Measurements from ENCODE around the gene ETV6.

Gene ETV6

GRCh38 chr12:11812586-11813437, 163.3 kb downstream of the ETV6 start:
- no peak for DNase-seq

DNA sequence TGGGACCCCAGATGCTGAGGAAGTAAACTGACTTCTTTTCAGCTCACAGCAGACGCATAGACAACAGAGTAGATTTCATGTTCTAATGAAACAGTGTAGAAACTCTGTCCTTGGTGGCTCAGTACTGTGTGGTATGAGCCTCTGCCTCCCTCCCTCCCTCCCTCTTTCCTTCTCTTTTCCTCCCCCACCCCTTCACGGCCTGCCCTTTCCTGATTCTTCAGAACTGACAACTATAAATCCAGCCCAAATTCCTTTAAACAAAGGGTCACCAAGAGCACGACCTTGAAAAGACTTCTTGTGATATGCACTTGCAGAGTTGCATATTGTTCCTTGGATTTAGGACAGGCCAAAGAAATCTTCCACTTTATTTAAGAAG, 164.0 kb downstream of the ETV6 start:
- DNase-seq: no peak

DNA sequence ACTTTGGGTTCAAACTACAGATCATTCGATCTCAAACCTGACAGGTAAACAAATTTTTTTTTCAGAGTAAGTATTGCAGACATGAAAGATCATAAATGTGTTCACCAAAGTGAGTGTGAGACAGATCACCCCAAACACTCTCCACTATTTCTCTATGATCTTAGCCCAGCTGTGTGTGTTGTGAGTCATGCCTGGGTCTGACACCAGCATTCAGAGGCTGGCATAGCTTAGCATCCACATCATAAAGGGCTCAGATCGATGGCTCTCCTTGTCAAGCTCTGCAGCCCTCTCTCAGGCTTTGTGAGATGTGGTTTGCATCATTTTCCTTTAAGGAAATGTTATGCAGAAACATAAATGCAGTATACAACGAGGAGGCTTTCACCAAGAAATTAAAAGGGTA, 164.9 kb downstream of the ETV6 start:
- peak; percentile 53 for DNase-seq

- no peak for DNase-seq
Measured at GRCh38 chr12:11815397-11815796, 165.9 kb downstream of the ETV6 start.

GRCh38 chr12:11819643-11820042, 170.2 kb downstream of the ETV6 start:
- DNase-seq: no peak

DNA sequence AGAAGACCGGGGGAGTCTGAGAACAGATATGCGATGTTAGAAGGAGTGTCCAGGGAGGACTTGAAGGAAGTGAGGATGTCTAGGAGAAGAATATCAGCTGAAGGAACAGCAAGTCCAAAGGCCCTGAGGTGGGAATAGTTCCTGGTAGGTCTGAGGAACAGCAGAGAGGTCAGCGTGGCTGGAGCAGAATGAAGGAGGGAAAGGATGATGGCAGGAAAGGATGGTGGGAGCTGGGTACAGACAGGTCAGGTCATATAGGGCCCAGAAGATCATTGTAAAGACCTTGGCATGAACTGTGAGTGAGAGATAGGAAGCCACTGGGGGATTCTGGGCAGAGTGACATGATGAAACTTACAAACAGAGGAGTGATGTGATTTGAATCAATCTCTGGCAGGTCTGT, 171.0 kb downstream of the ETV6 start:
- DNase-seq: no peak

DNA sequence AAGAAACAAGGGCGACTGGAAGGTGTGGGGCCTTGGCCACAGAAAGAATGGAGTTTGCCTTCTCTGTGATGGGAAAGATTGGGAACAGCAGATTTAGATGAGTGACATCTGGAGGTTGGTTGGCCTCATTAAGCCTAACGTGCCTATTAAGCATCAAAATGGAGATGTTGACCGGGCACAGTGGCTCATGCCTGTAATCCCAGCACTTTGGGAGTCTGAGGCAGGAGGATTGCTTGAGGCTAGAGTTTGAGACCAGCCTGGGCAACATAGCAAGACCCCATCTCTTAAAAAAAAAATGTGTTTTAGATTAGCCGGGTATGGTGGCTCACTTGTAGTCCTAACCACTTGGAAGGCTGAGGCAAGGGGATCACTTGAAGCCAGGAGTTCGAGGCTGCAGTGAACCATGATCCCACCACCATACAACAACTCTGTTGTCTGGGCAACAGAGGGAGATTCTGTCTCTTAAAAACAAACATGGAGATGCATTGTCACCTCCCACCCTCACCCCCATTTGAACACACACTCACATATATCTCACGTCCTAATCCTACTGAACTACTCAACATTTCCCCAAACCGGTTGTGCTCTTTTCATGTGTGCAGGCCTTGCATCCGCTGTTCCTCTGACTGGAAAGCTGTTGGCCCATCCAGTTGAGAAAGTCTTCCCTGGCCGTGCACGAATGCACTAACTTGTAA, 172.1 kb downstream of the ETV6 start:
- no peak for DNase-seq

- peak; percentile 68 for DNase-seq
Measured at GRCh38 chr12:11822081-11822834, 172.8 kb downstream of the ETV6 start.

DNA sequence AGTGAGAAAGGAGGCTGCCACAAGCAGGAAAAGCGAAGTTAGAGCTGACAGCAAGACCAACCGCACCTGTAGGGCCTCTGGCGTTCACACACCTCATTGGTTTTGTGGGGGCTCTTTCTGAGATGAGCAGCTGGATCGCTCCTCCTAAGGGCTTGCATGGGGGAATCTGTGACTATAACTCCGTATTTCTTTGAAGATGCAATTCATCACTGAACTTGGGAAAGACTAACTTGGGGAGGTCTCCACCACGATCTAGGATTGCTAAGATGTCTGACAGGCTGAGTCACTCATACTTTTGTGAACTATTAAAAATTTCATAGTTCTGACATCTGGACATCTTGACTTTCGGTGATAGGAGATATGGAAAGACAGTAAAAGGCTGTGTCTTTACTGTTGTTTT, 173.6 kb downstream of the ETV6 start:
- no peak for DNase-seq

DNA sequence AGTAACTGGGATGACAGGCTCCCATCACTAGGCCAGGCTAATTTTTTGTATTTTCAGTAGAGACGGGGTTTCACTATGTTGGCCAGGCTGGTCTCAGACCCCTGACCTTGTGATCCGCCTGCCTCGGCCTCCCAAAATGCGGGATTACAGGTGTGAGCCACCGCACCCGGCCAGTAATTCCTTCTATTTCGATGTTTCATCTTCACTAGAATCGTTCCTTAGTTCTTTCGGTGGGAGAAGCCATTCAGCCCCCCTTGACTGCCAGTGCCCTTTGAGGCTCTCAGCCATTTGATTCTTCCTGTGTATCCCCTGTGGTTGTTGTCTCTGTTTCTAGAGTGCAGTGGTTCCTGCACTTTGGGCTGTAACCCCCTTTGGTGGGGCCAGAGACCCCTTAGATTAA, 174.1 kb downstream of the ETV6 start:
- DNase-seq: no peak

GRCh38 chr12:11824069-11824468, 174.6 kb downstream of the ETV6 start:
- DNase-seq: no peak

DNA sequence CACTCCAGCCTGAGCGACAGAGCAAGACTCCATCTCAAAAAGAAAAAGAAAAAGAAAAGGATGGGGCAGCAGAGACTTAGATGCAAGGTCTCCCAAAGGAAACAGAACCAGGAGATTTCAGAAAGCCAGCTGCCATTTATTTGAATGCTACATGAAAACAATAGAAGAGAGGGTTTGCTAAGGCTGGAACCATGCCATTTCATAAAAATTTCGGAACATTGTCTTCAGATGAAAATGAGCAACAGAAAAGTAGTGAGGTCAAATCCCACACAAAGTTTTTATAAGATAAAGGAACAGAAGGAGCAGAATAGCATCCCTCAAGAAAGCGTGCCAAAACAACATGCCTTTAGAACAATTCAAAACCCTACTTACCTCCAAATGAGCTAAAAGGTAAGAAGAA, 175.3 kb downstream of the ETV6 start:
- DNase-seq: no peak

- DNase-seq: no peak
Measured at GRCh38 chr12:11825278-11825677, 175.8 kb downstream of the ETV6 start.

GRCh38 chr12:11826574-11826973, 177.1 kb downstream of the ETV6 start:
- DNase-seq: no peak

- DNase-seq: no peak
Measured at GRCh38 chr12:11827091-11828061, 177.9 kb downstream of the ETV6 start.

DNA sequence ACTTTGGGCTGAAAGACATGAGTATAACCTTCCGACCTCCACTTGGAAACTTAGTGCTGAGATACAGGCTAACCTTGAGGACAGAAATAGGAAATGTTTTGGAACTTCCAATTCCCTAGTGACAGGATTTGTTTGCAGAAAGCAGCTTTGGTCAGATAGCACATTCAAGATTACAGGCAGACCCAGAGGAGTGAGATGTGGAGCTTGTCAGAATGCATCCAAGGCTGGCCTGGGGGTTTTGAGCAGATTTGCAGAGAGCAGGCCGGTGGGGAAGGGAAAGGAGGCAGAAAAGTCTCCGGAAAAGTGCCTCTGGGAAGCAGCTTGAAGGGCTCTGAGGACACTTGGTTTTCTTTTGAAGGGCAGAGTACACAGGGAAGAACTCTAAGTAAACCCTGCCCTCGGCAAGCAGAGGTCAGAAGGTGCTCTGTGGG, 180.3 kb downstream of the ETV6 start:
- DNase-seq: no peak

DNA sequence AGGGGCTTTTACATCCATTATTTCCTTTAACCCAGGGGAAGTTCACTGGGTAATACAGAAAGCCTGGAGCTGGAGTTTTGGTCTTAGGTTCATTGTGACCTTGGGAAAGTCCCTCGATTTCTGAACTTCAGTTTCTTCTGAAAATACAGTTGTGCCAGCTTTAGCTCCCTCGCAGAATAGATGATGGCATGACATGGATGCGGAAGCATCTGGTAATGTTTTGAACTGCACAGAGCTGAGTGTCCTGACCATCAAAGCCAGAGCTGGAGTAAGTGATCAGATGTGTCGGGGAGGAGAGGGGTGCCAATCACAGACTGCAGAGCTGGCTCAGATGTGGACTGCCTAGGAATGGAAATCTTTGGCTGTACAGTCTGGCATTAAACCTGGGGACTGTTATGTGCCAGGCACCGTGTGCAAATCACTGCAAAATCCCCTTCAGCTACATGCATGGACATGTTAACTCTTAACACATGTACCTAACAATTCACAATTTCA, 180.9 kb downstream of the ETV6 start:
- DNase-seq: no peak

DNA sequence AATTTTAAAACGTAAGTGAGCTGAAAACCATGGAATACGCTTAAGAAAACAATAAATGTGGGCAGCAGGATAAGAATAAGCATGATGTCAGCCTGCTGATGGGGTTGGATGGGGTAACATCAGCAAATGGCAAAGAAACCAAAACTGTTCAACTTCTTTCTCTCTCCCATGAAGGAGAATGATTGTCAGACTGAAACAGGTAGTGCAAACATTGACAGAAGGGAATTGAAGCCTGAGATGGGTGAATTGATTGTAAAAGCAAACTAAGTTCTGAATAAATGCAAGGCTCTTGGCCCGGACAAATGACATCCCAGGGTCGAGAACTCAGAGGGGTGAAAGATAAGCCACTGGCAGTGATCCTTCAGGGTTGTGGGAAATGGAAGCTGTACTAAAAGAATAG, 182.6 kb downstream of the ETV6 start:
- DNase-seq: no peak

DNA sequence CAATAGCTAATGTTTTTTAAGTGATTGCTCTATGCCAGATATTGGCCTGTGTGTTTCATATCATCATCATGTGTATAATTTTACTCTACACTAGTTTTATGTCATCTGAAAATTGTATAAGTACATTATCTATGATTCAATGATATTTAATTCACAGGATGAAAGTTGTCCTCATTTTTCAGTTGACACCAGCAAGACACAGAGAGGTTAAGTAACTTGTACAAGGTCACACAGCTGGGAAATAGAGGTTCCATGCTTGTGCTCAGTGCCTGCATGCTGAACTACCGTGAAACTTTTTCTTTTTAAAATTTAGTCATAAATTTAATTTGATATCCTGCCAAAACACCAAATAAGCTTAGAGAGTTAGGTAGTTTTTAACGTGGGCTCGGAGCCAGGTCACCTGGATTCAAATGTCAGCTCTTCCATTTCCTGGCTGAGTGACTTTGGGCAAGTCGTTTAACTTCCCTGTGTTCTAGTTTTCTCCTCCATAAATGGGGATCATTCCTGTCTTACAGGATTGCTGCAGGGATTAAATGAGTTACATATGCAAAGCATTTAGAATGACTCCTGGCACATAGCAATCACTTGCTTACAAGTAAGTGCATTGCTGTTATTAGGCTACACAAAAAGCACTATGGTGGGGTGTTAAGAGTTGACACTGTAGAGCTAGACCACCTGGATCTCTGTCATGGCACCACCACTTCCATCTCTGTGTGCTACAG, 183.9 kb downstream of the ETV6 start:
- DNase-seq: no peak

DNA sequence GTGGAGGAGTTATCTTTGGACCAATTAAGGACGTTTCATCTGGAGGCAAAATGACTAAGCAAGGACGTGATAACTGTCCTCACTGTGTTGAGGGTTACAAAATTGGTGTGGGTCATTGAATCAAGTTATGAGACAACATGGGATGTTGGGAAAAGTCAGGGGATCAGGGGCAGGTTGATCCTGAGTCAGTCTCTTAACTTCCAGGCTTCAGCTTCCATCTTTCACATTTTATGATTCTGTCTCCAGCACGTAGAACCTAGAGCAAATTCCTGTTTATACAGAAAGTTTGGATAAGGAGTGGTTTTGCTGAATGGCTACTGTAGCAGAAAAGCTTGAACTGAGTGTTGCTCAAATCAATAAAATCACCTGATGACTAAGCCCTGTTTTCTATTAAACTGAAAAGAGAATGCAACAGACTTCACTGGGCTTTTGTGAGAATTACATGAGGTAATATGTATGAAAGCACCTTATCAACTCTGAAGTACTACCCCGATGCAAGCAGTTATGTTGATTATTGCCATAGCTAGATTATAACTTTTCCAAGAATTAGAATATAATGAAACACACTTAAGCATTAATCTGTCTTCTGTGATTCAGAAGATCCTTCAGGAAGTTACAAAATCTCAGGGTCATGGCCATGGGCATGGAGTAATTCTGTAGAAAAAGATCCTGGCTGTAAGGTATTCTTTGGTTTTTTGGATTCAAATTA, 184.8 kb downstream of the ETV6 start:
- no peak for DNase-seq

- no peak for DNase-seq
Measured at GRCh38 chr12:11834931-11835330, 185.5 kb downstream of the ETV6 start.

Measured in activated CD4-positive, alpha-beta T cell treated with anti-CD3 and anti-CD28 coated beads for 48 hours (primary cell).